ENCODE results near the gene CASQ1.

Gene CASQ1
- 0 to 0.36 (median 0) reads per million in 4 experiments for total RNA-seq

DNA sequence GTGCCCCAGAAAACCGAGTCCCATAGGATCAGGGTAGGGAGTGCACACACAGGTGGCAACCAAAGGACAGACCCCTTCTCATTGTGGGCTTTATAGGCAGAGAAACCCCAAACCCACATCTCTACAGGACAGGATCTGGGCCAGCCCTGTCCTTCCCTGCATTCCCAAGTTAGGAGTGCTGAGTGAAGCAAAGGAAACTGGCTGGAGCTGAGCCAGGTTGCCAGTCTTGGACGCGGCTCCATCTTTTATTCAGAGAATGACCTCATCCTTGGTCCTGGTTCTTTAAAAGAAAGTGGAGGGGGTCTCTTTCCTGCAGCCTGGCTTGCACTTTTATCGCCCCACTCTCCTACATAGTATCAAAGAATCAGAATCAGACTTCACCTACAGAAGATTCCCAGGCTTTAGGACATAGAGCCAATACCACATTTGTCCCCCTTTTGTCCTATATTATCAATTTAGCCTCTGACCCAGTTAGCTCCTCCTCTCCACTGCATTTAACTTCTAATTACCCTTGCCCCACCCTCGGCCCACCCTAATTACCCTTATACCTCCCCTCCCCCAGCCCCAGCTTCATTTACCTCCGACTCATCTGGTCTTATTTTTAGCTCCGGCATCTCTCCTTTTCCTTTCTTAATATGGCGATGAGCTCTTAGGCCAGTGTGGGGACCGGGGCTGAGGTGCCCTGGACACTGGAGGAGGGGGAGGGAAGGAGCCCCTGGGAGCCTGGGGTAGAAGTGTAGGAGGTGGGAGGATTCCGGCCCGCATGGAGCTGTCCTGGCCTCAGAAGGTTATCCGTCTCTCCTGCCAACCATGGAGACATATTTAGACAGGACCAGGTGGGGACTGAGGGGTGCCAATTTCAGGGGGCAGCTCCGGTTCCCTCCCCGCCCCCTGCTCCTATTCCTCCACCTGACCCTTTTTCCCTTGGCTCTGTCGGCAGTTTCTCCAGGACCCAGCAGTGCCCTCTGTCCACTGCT, at the start of gene CASQ1:
CASQ1 (plus strand) TSS at position 927 of the 977 bp plus-strand sequence. CDS start 177 bp downstream, outside the sequence.
- DNase-seq, result no peak

DNA sequence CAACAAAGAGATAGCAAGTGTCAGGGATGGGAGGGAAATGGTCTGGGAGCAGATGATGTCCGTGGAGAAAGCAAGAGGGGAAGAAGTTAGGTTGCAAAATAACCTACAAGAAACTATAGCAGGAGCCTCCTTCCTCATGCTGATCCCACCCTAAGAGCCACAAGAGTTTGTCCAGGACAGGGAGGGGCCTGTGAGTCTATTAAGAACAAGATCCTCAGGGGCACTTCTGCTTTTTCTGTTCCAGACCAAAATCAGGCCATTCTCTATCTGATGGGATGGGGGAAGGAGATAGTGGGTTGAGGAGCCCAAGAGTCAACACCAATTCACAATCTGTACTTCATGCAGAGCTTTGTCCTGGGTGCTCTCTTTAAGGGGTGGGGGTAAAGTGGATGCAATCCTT, 46.7 kb upstream of the CASQ1 start:
- DNase-seq, result no peak

DNA sequence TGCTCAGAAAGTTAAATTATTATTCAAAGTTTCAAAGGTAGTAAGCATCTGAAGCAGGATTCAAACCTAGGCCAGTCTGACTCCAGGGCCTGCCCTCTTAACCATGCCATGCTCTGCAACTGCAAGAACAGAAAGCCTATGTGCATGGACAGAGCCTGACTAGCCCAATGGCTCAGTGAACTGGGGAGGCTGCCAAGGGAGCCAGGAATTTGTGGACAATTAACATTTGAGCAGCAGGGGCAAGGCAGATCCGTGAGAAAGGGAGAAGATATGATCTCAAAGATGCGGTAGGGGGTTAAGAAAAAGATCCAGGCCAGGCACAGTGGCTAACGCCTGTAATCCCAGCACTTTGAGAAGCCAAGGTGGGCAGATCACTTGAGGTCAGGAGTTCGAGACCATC, 45.5 kb upstream of the CASQ1 start:
- no peak for DNase-seq

DNA sequence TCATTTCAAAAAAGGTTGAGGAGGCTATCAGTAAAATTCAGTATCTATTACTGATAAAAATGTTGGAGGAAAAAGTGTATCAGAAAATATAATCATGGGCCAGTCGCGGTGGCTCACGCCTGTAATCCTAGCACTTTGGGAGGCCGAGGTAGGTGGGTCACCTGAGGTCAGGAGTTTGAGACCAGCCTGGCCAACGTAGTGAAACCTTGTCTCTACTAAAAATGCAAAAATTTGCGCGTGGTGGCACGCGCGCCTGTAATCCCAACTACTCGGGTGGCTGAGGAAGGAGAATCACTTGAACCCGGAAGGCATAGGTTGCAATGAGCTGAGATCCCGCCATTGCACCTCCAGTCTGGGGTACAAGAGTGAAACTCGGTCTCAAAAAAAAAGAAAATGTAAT, 44.3 kb upstream of the CASQ1 start:
- no peak for DNase-seq

DNA sequence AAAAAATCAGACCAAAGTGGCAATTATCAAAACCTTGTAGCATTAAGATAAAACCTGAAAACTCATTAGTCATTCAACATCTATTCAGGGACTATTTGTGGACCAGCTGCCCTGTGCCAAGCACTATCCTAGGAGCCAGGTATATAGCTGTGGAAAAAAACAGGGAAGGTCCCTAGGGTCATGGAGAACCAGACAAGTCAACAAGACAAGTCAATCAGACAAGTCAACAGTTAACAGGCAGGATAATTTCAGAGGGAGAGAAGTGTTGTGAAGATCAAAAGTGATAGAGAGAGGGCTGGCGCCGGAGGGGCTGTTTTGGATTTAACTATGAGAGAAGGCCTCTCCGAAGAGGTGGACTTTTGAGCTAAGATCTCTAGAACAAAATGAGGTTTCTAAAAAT, 42.3 kb upstream of the CASQ1 start:
- no peak for DNase-seq

DNA sequence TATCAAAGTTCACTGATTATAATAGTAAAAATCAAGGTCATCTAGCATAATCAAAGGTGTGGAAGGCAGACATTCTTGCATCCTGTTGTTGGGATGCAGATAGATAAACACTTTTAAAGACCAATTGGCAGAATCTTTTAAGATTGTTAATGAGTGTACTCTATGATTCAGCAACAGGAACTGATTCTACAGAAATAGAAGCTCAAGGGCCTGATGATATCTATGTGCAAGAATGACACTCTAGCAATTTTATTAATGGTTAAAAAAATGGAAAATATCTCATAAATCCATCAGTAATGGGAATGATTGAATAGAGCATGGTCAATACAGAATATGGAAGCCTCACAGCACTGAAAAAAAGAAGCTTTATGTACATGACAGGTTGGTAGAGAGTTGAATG, 41.1 kb upstream of the CASQ1 start:
- no peak for DNase-seq

DNA sequence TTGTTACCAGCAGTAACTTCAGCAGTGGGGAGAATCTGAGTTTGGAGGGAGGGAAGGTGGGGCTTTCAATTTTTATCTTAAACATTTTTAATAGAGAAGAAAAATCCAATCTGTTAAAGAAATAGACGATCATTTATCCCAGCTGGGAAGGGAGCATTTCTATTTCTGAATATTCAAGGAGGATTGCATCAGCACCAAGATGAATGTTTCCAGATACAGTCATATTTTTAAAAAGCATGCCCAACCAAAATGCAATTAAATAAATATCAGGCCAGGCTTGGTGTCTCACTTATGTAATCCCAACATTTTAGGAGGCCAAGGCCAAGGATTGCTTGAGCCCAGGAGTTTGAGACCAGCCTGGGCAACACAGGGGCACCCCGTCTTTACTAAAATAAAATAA, 40.7 kb upstream of the CASQ1 start:
- DNase-seq, result no peak

DNA sequence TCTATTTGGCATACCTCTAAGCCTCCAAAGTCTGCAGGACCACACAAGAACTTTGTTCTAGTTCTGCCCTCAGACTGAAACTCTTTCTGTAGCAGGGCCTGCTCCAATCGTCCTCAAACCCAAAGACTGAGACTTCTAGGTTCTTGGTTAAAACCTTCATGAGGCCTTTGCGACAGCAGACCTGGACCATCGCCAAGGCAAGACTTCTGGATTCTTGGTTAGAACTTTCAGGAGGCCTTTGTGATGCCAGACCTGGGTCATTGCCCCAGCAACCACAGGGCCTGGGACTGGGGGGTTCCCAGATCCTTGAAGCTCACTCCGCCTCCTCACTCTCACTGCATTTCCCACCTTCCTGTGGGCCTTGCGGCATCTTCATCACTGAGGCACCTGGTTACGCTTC, 39.1 kb upstream of the CASQ1 start, which contains the start of gene ATP1A4:
ATP1A4 (plus strand) TSS at position 301 of the 400 bp plus-strand sequence. CDS start 438 bp downstream, outside the sequence.
- DNase-seq, result no peak

DNA sequence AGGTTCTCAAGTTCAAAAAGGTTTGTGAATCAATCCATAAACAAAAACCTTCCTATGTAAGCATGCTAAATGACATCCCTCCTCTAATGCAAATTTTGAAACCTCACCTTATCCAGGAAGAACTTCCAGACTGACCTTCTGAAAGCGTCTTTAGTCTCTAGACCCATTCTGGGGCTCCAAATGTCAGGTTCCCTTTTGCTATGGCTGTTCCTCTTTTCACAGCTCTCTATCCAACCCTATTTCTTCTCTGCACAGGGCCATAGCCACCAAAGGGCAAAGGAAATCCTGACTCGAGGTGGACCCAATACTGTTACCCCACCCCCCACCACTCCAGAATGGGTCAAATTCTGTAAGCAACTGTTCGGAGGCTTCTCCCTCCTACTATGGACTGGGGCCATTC, 35.6 kb upstream of the CASQ1 start:
- no peak for DNase-seq

DNA sequence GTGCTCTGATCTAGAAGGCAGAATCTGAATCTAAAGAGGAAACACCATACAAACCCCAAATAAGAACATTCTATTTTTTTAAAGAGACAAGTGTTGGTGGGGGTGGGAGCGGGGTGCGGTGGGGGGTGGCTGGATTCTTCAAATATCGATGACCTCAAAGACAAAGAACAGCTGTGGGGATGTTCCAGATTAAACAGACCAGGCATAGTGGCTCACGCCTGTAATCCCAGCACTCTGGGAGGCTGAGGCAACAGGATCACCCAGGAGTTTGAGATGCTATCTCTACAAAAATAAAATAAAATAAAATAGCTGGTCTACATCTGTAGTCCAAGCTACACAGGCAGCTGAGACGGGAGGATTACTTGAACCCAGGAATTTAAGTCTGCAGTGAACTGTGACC, 34.0 kb upstream of the CASQ1 start:
- DNase-seq, result no peak

DNA sequence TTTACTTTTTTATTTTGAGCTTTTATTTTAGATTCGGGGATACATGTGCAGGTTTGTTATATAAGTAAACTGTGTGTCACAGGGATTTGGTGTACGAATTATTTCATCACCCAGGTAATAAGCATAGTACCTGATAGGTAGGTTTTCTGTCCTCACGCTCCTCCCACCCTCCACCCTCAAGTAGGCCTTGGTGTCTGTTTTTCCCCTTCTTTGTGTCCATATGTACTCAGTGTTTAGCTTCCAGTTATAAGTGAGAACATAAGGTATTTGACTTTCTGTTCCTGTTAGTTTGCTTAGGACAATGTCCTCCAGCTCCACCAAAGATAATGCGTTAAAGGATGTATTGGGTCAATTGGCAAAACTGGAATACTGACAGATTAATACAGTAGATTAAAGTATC, 33.2 kb upstream of the CASQ1 start:
- DNase-seq, result no peak

DNA sequence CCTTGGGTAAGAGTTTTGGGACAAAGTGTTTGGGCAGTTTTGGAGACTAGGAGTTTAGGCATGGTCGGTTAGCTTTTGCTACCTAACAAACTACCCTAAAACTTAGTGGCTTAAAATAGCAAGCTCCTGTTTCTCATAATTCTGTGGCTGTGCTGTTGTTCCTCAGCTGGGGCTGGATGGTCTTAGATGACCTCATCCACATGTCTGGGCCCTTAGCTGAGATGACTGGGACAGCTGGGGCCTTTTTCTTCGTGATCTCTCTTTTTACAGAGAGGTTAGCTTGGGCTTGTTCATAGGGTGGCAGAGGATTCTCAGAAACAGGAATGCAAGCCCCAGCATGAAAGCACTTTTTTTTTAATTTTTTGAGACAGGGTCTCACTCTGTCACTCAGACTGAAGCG, 32.3 kb upstream of the CASQ1 start:
- no peak for DNase-seq

DNA sequence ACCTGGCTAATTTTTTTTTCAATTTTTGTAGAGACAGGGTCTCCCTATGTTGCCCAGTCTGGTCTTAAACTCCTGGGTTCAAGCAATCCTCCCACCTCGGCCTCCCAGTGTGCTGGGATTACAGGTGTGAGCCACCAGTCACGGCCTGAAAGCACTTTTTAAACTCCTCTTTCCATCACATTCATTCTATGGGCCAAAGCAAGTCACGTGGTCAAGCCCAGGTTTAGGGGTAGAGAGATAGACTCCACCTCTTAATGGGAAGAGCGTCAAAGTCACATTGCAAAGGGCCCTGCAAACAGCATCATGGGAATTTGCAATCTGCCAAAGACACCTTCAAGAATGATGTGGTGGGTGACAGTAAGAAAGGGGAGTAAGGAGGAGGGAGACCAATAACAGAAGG, 31.8 kb upstream of the CASQ1 start:
- DNase-seq, result no peak

DNA sequence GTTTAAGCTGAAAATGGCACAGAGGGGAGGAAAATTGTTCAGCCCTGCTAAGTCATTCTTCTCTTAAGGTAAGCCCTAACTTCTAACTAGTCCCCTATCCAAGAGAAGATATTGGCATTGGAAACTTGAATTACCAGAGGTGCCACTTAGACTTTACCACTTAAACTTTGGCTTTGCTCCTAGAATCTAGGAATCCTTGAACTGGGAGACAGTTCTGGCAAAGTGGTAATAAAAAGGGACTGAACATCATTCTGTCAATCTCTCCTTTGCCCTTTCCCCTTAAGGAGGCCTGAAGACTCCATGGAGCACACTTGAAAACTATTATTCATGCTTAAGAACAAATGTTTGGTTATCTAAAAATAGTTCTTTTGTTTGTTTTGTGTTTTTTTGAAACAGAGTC, 30.5 kb upstream of the CASQ1 start:
- no peak for DNase-seq

DNA sequence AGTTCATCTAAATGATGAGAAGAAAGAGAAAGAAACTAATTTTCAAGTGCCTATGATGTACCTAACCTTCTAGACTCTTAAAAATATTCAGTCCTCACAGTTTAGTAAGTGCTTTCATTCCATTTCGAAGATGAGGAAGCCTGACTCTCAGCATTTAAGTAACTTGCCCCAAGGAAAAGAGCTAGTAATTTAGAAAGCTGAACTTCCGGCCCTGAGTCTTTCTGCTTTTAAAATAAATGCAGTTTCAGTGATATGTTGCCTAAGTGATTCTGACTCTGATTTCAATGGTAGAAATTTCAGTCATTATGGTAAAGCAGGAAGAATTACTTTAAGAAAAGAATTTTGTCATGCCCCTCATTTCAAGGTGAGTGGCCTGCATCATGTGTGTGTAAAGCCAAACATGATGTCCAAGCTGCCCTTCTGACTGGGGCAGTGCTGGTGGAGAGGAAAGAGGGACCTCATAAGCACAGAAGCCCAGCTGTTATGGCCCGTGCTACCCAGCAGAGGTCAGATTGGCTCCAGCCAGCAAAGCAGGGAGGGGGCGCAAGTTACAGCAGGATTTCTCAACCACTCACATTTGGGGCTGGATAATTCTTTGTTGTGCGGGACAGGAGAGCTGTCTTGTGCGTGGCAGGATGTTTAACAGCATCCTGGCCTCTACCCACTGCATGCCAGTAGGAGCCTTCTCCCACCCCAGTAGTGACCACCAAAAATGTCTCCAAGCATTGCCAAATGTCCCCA, 28.2 kb upstream of the CASQ1 start:
- no peak for DNase-seq

DNA sequence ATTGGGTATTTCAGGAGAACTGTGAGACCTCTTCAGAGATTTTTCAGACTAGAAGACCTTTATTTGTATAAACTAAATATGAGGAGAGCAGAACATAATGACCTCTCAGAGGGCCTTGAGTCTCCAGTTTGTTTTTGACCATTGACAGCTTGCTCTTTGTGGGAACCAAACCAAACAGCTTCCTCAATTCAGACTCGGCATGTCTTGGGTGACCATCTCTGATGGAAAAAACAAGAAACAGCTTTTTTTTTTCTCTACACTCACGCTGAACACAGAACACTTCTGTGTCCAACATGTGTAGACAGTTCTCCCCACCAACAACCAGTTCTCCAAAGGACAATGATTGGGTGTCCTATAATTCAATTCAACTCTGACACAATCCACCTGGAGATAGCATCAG, 27.4 kb upstream of the CASQ1 start:
- no peak for DNase-seq

DNA sequence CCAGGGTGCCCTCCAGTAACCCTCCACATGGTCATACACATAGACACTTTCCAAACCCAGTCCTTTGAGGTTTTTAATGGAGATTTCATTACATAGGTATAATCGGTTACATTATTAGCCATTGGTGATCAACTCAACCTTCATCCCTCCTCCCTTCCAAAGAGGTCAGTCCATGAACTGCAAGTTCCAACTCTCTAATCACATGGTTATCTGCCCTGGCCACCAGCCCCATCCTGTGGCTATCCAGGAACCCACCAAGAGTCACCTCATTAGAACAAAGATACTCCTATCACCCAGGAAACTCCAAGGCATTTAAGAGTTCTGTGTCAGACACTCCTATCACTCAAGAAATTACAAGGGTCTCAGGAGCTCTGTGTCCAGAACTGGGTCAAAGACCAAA, 26.8 kb upstream of the CASQ1 start:
- no peak for DNase-seq

DNA sequence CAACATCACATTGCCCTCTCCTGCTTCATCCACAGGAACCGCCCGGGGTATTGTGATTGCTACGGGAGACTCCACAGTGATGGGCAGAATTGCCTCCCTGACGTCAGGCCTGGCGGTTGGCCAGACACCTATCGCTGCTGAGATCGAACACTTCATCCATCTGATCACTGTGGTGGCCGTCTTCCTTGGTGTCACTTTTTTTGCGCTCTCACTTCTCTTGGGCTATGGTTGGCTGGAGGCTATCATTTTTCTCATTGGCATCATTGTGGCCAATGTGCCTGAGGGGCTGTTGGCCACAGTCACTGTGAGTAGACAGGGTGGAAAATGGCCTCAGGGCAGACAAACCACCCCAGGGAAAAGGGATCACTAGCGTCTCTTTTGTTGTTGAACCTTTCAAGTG, 26.3 kb upstream of the CASQ1 start:
- no peak for DNase-seq

DNA sequence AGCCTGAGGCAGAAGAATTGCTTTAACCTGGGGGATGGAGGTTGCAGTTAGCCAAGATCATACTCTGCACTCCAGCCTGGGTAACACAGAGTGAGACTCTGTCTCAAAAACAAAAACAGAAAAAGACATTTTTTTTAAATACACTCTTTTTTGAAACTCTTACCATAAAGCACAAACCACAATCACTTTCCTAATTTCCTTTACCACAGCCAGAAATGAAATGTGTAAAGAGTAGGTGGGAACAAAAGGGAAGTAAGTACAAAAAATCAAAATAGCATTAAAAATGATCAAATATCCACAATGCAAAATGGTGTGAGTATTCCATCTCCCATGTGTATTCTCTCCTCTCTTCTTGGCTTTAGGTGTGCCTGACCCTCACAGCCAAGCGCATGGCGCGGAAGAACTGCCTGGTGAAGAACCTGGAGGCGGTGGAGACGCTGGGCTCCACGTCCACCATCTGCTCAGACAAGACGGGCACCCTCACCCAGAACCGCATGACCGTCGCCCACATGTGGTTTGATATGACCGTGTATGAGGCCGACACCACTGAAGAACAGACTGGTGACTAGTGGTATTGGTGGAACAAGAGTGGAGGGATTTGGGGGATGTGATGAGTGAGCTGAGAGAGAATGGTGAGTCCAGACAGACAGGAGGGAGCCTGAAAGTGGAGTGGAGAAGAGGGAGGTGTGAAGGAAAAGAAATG, 24.1 kb upstream of the CASQ1 start:
- no peak for DNase-seq

DNA sequence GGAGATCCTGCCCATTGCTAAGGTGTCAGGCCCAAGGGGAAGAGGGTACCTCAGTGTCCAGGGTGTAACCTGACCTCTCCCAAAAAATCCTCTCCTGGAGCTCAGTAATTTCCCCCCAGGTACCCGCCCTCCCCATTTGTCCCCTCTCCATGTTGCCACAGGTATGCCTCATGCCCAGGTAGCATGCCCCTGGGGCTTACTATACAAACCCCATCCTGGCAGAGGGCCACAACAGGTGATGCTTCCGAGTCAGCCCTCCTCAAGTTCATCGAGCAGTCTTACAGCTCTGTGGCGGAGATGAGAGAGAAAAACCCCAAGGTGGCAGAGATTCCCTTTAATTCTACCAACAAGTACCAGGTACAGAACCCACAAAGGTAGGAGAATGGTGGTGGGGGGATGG, 23.3 kb upstream of the CASQ1 start:
- no peak for DNase-seq

DNA sequence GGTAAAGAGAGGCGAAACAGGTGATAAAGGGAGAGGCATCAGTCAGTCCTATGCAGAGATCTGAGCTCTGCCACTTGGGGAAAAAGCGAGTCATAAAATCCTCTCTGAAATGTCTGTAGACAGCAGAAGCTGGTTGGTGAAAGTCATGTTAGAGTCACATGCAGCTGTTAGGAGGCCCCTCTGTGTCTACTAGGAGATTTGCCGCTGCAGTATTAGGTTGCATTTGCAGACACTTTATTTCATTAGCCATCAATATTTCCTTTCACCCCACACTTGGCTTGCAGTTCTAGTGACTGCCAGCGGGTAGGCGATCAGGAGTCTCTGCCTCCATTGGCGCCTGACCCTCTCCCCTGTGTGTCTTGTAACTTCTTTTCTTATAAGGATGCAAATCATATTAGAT, 22.8 kb upstream of the CASQ1 start:
- no peak for DNase-seq

DNA sequence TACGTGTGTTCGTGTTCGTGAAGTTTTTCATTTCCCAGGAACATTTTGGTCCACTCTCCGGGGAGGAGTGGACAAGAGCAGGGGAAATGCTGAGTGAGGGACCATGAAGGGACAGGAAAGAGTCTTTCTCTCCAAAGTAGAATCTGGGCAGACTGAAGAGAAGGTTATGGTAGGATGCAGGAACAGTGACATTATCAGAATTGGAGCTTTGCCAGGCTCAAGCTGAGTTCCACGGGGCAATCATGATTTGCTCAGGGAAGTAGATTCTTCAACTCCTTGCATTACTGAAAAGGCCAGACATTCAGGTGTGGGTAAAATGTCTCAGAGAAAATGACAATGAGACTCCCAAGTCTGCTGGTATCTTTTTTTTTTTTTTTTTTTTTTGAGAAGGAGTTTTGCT, 22.4 kb upstream of the CASQ1 start:
- no peak for DNase-seq

Measured in effector CD8-positive, alpha-beta T cell (primary cell).